ENCODE measurements around the gene PNLIPRP2. TPM values are rescaled to one million over a fixed set of nuclear protein-coding genes. Genes with fewer than 3 reads are reported as not detected.

PNLIPRP2 gene
- not detected in 2 replicates for polyA plus RNA-seq (2012; rRNA removed)
- not detected in 2 replicates for polyA plus RNA-seq (2012; cell fraction: cytosol; rRNA removed)
- not detected in 2 replicates for polyA plus RNA-seq (2012; cell fraction: nucleus; rRNA removed)

GRCh38 chr10:116620423-116621400 lies at the start of gene PNLIPRP2:
Gene PNLIPRP2 (plus strand): TSS chr10:116620953.
- Histone ChIP-seq H3K4me1 (ENCODE audit: control insufficient read depth in 1 of 2, insufficient read depth in 2 of 2, low read depth in 1 of 2, low read length in 1 of 2) (no peaks in the 10 kb centered on the region), H3K27ac (ENCODE audit: low read depth in 2 of 2, low read length in 1 of 2) (no peak within 1 kb of the TSS), H2AFZ (ENCODE audit: low read depth) (no peak within 1 kb of the TSS), H3K9me3 (no peaks in the 10 kb centered on the region), H3K36me3 (replicated peaks in 1 of 2; ENCODE audit: control insufficient read depth in 1 of 2, insufficient read depth in 2 of 2, low read length in 1 of 2) (no peaks in the 10 kb centered on the region), H3K79me2 (ENCODE audit: insufficient read depth) (no peaks in the 10 kb centered on the region), H3K4me2 (no peak within 1 kb of the TSS), H3F3A (replicated peaks; ENCODE audit: insufficient read depth) (no peaks in the 10 kb centered on the region), H3K27me3 (ENCODE audit: insufficient read depth) (no peaks in the 10 kb centered on the region; the same call in 1 of the 2 replicates), H3K4me3 (ENCODE audit: low read depth in 2 of 2, low read length in 1 of 2) (no peak within 1 kb of the TSS), H3K9me2 (no peaks in the 10 kb centered on the region), H4K20me1 (ENCODE audit: insufficient read depth) (no peaks in the 10 kb centered on the region), H3K9ac (no peak within 1 kb of the TSS)
- no peak for DNase-seq
- 75% methylated on average over 12 of the region's 20 CpGs for WGBS (ENCODE audit: low lambda C conversion rate)
- ChIA-PET CTCF (interaction anchor here (1.1 kb wide), 1 partner anchor 548 kb away, joined by 3 read pairs; no protein-coding TSS in a partner anchor), POLR2A (no interaction called here)
- TF ChIP-seq MAX (IDR thresholded peaks at IDR 0.05; ENCODE audit: low read depth) (no peak), NRF1 (IDR thresholded peaks at IDR 0.05; ENCODE audit: low read depth, low read length) (no peak), PBX3 (IDR thresholded peaks at IDR 0.05) (no peak), MEF2A (IDR thresholded peaks at IDR 0.05; ENCODE audit: borderline replicate concordance, low read depth) (no peak), TAF1 (IDR thresholded peaks at IDR 0.05; ENCODE audit: borderline replicate concordance, low read depth, low read length) (no peak), FOXM1 (IDR thresholded peaks at IDR 0.05; ENCODE audit: low read depth) (no peak), EP300 (IDR thresholded peaks at IDR 0.05; ENCODE audit: borderline replicate concordance in 1 of 2, low read depth in 1 of 2, low read length in 1 of 2) (no peak), GATA2 (CRISPR knock-in tag; IDR thresholded peaks at IDR 0.05) (no peak), CTCF (IDR thresholded peaks at IDR 0.05) (no peak), TCF12 (IDR thresholded peaks at IDR 0.05) (no peak), USF2 (IDR thresholded peaks at IDR 0.05; ENCODE audit: borderline replicate concordance, low read depth, low read length) (no peak), RCOR1 (IDR thresholded peaks at IDR 0.05; ENCODE audit: low read length) (no peak), POLR2AphosphoS5 (IDR thresholded peaks at IDR 0.05; ENCODE audit: low read depth, low read length) (no peak), JUND (IDR thresholded peaks at IDR 0.05) (no peak), GABPA (IDR thresholded peaks at IDR 0.05; ENCODE audit: low read depth) (no peak), SIN3A (IDR thresholded peaks at IDR 0.05; ENCODE audit: borderline replicate concordance, low read depth, low read length) (no peak), FOSL2 (IDR thresholded peaks at IDR 0.05; ENCODE audit: borderline replicate concordance, low read depth) (no peak), SMC3 (IDR thresholded peaks at IDR 0.05; ENCODE audit: low read depth, low read length) (no peak)
